ENCODE data around the gene PON3.

- TF ChIP-seq EP300 (IDR thresholded peaks at IDR 0.05), result no peak
- no peak for TF ChIP-seq MAZ (IDR thresholded peaks at IDR 0.05; ENCODE audit: borderline replicate concordance, low read depth, low read length)
- no peak for TF ChIP-seq CTCF (IDR thresholded peaks at IDR 0.05)
- TF ChIP-seq RAD21 (conservative IDR thresholded peaks at IDR 0.05 in 1 of 2, IDR thresholded peaks at IDR 0.05 in 1 of 2), result no peak
- TF ChIP-seq POLR2A (IDR thresholded peaks at IDR 0.05; ENCODE audit: low read length), result no peak
- no peak for TF ChIP-seq MAX (IDR thresholded peaks at IDR 0.05)
- no peak for TF ChIP-seq SMC3 (IDR thresholded peaks at IDR 0.05)
These were observed 20.5 kb downstream of the PON3 start for GRCh38 chr7:95375591-95376257.

Data from A549 (cell line).